CD14-positive monocyte (primary cell): ENCODE results near the gene CCND1. TPM values are rescaled to one million over a fixed set of nuclear protein-coding genes. Genes with fewer than 3 reads are reported as not detected.

Experiments used
- DNase-seq, 3 donors: peaks; one replicate each; pipeline ENCODE4 v3.0.0-alpha.2; 2011 to 2022
- H2AFZ ChIP-seq: 2 replicates; pipeline ENCODE4 v1.6.0; 2012; ENCODE audit warnings: mild to moderate bottlenecking, low read depth, low read length, inconsistent platforms; ENCODE audit not compliant: insufficient read depth, poor library complexity, severe bottlenecking
- H3K27ac ChIP-seq, 2 donors: 1 replicate in 1 of 2; 2 replicates in 1 of 2; pipeline ENCODE4 v1.5.1; 2012 to 2013; ENCODE audit warnings: low read length in 2 of 2, control low read depth in 1 of 2, inconsistent platforms in 1 of 2, low read depth in 1 of 2, mild to moderate bottlenecking in 1 of 2
- H3K27me3 ChIP-seq, 2 donors: one replicate each; pipeline versions ENCODE4 v1.6.0 to v1.6.1; 2011 to 2013; ENCODE audit warnings: low read length in 2 of 2; ENCODE audit not compliant: control insufficient read depth in 2 of 2, insufficient read depth in 2 of 2
- H3K36me3 ChIP-seq, 2 donors: replicated peaks in 1 of 2; 1 replicate in 1 of 2; 2 replicates in 1 of 2; pipeline versions ENCODE4 v1.5.1 to v1.6.1; 2012 to 2013; ENCODE audit warnings: low read length in 2 of 2, control low read depth in 1 of 2, inconsistent platforms in 1 of 2, mild to moderate bottlenecking in 1 of 2; ENCODE audit not compliant: insufficient read depth in 2 of 2, control insufficient read depth in 1 of 2
- H3K4me1 ChIP-seq, 2 donors: 1 replicate in 1 of 2; 2 replicates in 1 of 2; pipeline versions ENCODE4 v1.5.1 to v1.6.1; 2012 to 2013; ENCODE audit warnings: low read length in 2 of 2, control low read depth in 1 of 2, inconsistent platforms in 1 of 2, mild to moderate bottlenecking in 1 of 2, moderate library complexity in 1 of 2; ENCODE audit not compliant: insufficient read depth in 2 of 2, control insufficient read depth in 1 of 2
- H3K4me2 ChIP-seq: replicated peaks from 2 replicates; pipeline ENCODE3; 2012; ENCODE audit warnings: low read length, moderate library complexity, mild to moderate bottlenecking; ENCODE audit not compliant: poor library complexity, severe bottlenecking; ENCODE audit errors: extremely low read depth
- H3K4me3 ChIP-seq, 3 experiments: fragments of 200-600 bp in 1 of 3; sonication (generic) in 1 of 3; replicated peaks in 1 of 3; 1 replicate in 2 of 3; 2 replicates in 1 of 3; pipeline ENCODE4 v1.5.1; 2011 to 2013; ENCODE audit warnings: low read length in 3 of 3, mild to moderate bottlenecking in 3 of 3, control low read depth in 2 of 3, low read depth in 2 of 3, inconsistent platforms in 1 of 3, moderate library complexity in 1 of 3
- H3K79me2 ChIP-seq: 2 replicates; pipeline ENCODE4 v1.6.0; 2012; ENCODE audit warnings: mild to moderate bottlenecking, control low read depth, inconsistent platforms, low read length, moderate library complexity; ENCODE audit not compliant: insufficient read depth
- H3K9ac ChIP-seq: 2 replicates; pipeline ENCODE4 v1.6.0; 2017; ENCODE audit warnings: low read length, mild to moderate bottlenecking; ENCODE audit not compliant: insufficient read depth, poor library complexity, severe bottlenecking
- H3K9me3 ChIP-seq, 2 donors: replicated peaks in 1 of 2; 1 replicate in 1 of 2; 2 replicates in 1 of 2; pipeline versions ENCODE4 v1.5.1 to v1.6.1; 2012 to 2013; ENCODE audit warnings: low read length in 2 of 2, control low read depth in 1 of 2; ENCODE audit not compliant: control insufficient read depth in 1 of 2, insufficient read depth in 1 of 2
- H4K20me1 ChIP-seq: 2 replicates; pipeline ENCODE4 v1.6.0; 2012; ENCODE audit warnings: mild to moderate bottlenecking, low read length, control low read depth, moderate library complexity; ENCODE audit not compliant: insufficient read depth
- H3K27ac Mint-ChIP-seq, 7 donors: one replicate each; pipeline ENCODE4 v1.8.0; 2020; ENCODE audit warnings: mild to moderate bottlenecking in 7 of 7, mixed read lengths in 7 of 7, moderate library complexity in 6 of 7, inconsistent platforms in 2 of 7
- H3K27me3 Mint-ChIP-seq, 3 donors: one replicate each; pipeline ENCODE4 v1.8.0; 2021 to 2022; ENCODE audit warnings: low read depth in 3 of 3, mild to moderate bottlenecking in 3 of 3, mixed read lengths in 3 of 3, moderate library complexity in 3 of 3, inconsistent platforms in 1 of 3
- H3K36me3 Mint-ChIP-seq, 2 donors: one replicate each; pipeline ENCODE4 v1.8.0; 2020; ENCODE audit warnings: mixed read lengths in 2 of 2, inconsistent platforms in 1 of 2, mild to moderate bottlenecking in 1 of 2
- H3K4me1 Mint-ChIP-seq: one replicate; pipeline ENCODE4 v1.8.0; 2020; ENCODE audit warnings: mild to moderate bottlenecking, mixed read lengths
- H3K4me3 Mint-ChIP-seq, 2 donors: one replicate each; pipeline ENCODE4 v1.8.0; 2020; ENCODE audit warnings: mild to moderate bottlenecking in 2 of 2, mixed read lengths in 2 of 2, moderate library complexity in 1 of 2
- H3K9me3 Mint-ChIP-seq, 7 donors: one replicate each; pipeline ENCODE4 v1.8.0; 2020 to 2022; ENCODE audit warnings: mixed read lengths in 7 of 7, mild to moderate bottlenecking in 6 of 7, moderate library complexity in 6 of 7, inconsistent platforms in 2 of 7
- WGBS: methylation state at CpG from one replicate; pipeline ENCODE4 v1.1.5; 2013; ENCODE audit warnings: missing lambda C conversion rate; ENCODE audit not compliant: insufficient coverage; 5-methylcytosine and 5-hydroxymethylcytosine counted together
- intact Hi-C, 2 donors: fragments of 100-400 bp; cut with micrococcal nuclease; formaldehyde crosslinking; loops; one replicate each; pipeline versions ENCODE4 v1.15.0 to v1.15.1; 2023
- polyA plus RNA-seq, 3 donors: library from polyadenylated mRNA; depleted of rRNA in 1 of 3; unstranded in 2 of 3; stranded (reverse) in 1 of 3; fragments of 300-500 nt in 2 of 3; fragments of >200 nt in 1 of 3; fragmentation: Illumina TruSeq in 2 of 3; gene quantifications; 1 replicate in 2 of 3; 2 replicates in 1 of 3; pipeline ENCODE4 v1.2.3, GENCODE V29; 2012 to 2021
- TF ChIP-seq, protein P1 (sequence below): fragments of 200-600 bp; IDR thresholded peaks from one replicate; pipeline ENCODE4 v1.8.0; 2022; ENCODE audit warnings: antibody characterized with exemption, mild to moderate bottlenecking

CCND1 gene
- polyA plus RNA-seq, 3 donors = 0.01 TPM; not detected in 2

DNA sequence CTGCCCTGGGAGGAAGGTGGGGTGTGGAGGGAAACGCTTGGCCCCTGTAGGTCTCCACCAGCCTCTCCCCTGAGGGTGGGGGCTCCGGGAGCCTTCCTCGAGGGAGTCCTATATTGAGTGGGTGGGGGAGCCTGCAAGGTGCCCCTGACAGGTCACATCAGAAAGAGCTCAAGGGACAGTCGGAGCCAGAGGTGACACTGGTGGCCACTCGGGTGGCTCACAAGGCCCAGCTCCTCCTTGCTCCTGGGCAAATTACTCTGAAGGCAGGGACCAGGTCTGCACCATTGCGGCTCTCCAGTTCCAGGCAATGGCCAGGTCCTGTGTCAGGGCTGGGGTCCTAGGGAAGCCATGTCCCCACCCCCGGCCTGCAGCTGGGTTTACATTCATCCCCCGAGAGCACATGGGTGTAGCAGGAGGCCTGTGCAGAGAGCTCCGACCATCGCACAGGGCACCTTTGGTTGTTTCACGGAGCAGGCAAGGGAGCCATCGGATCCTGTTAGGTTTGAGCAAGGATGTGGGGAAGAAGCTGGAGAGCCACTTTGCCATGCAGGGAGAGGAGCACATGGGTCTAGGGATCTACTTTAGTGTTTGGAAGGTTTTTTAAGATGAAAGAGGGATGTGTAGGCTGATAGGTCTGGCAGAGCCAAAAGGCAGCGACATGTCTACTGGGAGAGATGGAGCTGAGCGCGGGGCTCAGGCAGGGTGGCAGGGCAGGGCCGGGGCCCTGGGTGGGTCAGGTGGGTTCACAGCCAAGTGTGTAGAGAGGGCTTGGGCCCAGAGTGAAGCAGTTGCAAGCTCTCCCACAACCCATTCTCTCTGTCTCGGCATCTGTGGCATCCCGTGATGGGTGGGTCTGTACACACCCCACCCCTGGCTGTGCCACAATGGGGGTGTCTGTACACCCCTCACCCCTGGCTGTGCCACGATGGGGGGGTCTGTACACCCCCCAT lies 14.8 kb downstream of the CCND1 start:
- H3K4me3 Mint-ChIP-seq = no peak overlapping the region
- Histone ChIP-seq H3K9me3 (no peaks in the 10 kb centered on the region), H3K4me1 (no peaks in the 10 kb centered on the region), H3K4me3 (no peak overlapping the region), H4K20me1 (no peaks in the 10 kb centered on the region), H3K4me2 (no peak overlapping the region), H3K36me3 (no peaks in the 10 kb centered on the region), H3K27ac (no peak overlapping the region), H3K79me2 (no peaks in the 10 kb centered on the region), H3K9ac (no peak overlapping the region), H2AFZ (no peak overlapping the region), H3K27me3 (no peaks in the 10 kb centered on the region)
- H3K27me3 Mint-ChIP-seq = peaks cover 2 to 7% (median 6%) of the 10 kb centered on the region in 3 donors
- no peaks in the 10 kb centered on the region for H3K36me3 Mint-ChIP-seq
- H3K9me3 Mint-ChIP-seq = no peaks in the 10 kb centered on the region
- WGBS = 96% methylated on average over 17 of the region's 19 CpGs
- intact Hi-C loops = no loop called here
- H3K27ac Mint-ChIP-seq = peak overlapping the region in 1 of 7 donors; percentile 10
- TF ChIP-seq, protein P1, sequence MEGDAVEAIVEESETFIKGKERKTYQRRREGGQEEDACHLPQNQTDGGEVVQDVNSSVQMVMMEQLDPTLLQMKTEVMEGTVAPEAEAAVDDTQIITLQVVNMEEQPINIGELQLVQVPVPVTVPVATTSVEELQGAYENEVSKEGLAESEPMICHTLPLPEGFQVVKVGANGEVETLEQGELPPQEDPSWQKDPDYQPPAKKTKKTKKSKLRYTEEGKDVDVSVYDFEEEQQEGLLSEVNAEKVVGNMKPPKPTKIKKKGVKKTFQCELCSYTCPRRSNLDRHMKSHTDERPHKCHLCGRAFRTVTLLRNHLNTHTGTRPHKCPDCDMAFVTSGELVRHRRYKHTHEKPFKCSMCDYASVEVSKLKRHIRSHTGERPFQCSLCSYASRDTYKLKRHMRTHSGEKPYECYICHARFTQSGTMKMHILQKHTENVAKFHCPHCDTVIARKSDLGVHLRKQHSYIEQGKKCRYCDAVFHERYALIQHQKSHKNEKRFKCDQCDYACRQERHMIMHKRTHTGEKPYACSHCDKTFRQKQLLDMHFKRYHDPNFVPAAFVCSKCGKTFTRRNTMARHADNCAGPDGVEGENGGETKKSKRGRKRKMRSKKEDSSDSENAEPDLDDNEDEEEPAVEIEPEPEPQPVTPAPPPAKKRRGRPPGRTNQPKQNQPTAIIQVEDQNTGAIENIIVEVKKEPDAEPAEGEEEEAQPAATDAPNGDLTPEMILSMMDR = no peak
- no peaks in the 10 kb centered on the region for H3K4me1 Mint-ChIP-seq
- no peak for DNase-seq

DNA sequence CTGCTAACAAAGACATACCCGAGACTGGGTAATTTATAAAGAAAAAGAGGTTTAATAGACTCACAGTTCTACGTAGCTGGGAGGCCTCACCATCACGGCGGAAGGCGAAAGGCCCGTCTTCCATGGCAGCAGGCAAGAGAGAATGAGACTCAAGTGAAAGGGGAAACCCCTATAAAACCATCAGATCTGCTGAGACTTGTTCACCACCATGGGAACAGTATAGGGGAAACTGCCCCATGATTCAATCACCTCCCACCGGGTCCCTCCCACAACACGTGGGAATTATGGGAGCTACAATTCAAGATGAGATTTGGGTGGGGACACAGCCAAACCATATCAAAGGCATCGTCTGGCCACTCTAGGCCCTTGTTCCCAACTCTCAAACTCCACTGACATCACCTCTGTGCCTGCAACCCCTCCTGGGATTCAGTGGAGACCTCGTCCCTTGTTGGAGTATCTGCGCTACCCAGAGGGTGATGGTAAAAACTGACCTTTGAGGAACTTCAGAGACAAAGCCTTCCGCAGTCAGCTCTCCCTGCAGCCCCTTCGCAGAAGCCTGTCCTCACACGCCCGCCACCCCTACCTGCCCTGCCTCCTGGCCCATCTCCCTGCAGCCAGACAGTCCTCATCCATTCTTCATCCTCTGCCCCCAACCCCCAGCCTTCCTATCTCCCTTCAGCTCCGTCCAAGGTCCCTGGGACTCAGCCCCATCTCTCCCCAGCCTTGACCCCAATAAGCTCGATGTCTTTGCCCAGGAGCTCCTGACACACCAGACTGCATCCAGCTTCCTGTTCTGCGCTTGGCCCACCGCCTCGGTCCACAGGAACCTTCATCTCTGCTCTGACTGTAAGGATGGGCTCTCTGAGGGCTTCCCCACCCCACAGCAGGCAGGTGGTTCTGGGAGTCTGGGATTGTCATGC lies 15.8 kb downstream of the CCND1 start:
- H3K36me3 Mint-ChIP-seq = no peaks in the 10 kb centered on the region
- Histone ChIP-seq H3K9me3 (no peaks in the 10 kb centered on the region), H4K20me1 (no peaks in the 10 kb centered on the region), H3K4me2 (no peak overlapping the region), H3K9ac (no peak overlapping the region), H2AFZ (no peak overlapping the region), H3K27ac (no peak overlapping the region), H3K4me1 (no peaks in the 10 kb centered on the region), H3K4me3 (no peak overlapping the region), H3K79me2 (no peaks in the 10 kb centered on the region), H3K36me3 (no peaks in the 10 kb centered on the region), H3K27me3 (no peaks in the 10 kb centered on the region)
- intact Hi-C loops = no loop called here
- H3K4me1 Mint-ChIP-seq = no peaks in the 10 kb centered on the region
- WGBS = 94% methylated on average over 8 of the region's 20 CpGs
- peaks cover 2 to 7% (median 4%) of the 10 kb centered on the region in 3 donors for H3K27me3 Mint-ChIP-seq
- TF ChIP-seq, protein P1 = no peak
- H3K4me3 Mint-ChIP-seq = no peak overlapping the region
- H3K9me3 Mint-ChIP-seq = no peaks in the 10 kb centered on the region
- DNase-seq = no peak
- H3K27ac Mint-ChIP-seq = no peak overlapping the region
